ENCODE results near the gene TMEM135. TPM values are rescaled to one million over a fixed set of nuclear protein-coding genes. Genes with fewer than 3 reads are reported as not detected.
"Not testable (repeated sequence)": the region's sequence is repeated elsewhere in the genome, so short reads cannot be mapped to it uniquely, and the experiment has no call there.

The TMEM135 gene
- total RNA-seq, 2 experiments from 2014 or later, result 24.7 to 30.0 TPM

- no peak for TF ChIP-seq CTCF (IDR thresholded peaks at IDR 0.05)
- POLR2A ChIA-PET, result no interaction called here
- Mint-ChIP-seq H3K9me3 (peaks cover 4% of the 10 kb centered on the region), H3K4me1 (ENCODE audit: low read depth) (peaks cover 30% of the 10 kb centered on the region), H3K27me3 (no peaks in the 10 kb centered on the region), H3K4me3 (no peak overlapping the region), H3K27ac (no peak overlapping the region), H3K36me3 (ENCODE audit: low read depth) (peaks cover 15% of the 10 kb centered on the region)
- ATAC-seq (no peak), DNase-seq (no peak)
- intact Hi-C loops (cut with micrococcal nuclease), result no loop called here
- CTCF ChIA-PET, result interaction anchor here (1.6 kb wide), 1 partner anchor 13 kb away, joined by 3 read pairs; no protein-coding TSS in a partner anchor
These were observed 105.9 kb downstream of the TMEM135 start for GRCh38 chr11:87143641-87144040.

GRCh38 chr11:87144252-87144651, 106.5 kb downstream of the TMEM135 start:
- DNase-seq (no peak), ATAC-seq (no peak)
- TF ChIP-seq CTCF (IDR thresholded peaks at IDR 0.05), result no peak
- Mint-ChIP-seq H3K9me3 (peaks cover 4% of the 10 kb centered on the region), H3K27ac (no peak overlapping the region), H3K4me1 (ENCODE audit: low read depth) (peaks cover 30% of the 10 kb centered on the region), H3K36me3 (ENCODE audit: low read depth) (peaks cover 12% of the 10 kb centered on the region), H3K4me3 (no peak overlapping the region), H3K27me3 (no peaks in the 10 kb centered on the region)
- POLR2A ChIA-PET, result no interaction called here
- CTCF ChIA-PET, result interaction anchor here (1.6 kb wide), 1 partner anchor 14 kb away, joined by 3 read pairs; no protein-coding TSS in a partner anchor
- intact Hi-C loops (cut with micrococcal nuclease), result no loop called here

- Mint-ChIP-seq H3K27ac (no peak overlapping the region), H3K4me1 (ENCODE audit: low read depth) (peaks cover 34% of the 10 kb centered on the region), H3K4me3 (no peak overlapping the region), H3K9me3 (peaks cover 5% of the 10 kb centered on the region), H3K27me3 (no peaks in the 10 kb centered on the region), H3K36me3 (ENCODE audit: low read depth) (peaks cover 14% of the 10 kb centered on the region)
- POLR2A ChIA-PET, result no interaction called here
- intact Hi-C loops (cut with micrococcal nuclease), result no loop called here
- CTCF ChIA-PET, result no interaction called here
- no peak for TF ChIP-seq CTCF (IDR thresholded peaks at IDR 0.05)
- ATAC-seq (no peak), DNase-seq (no peak)
These were observed 111.0 kb downstream of the TMEM135 start for GRCh38 chr11:87148749-87149148.

GRCh38 chr11:87149782-87150181, 112.0 kb downstream of the TMEM135 start:
- ATAC-seq; CTCF ChIA-PET; H3K4me3 Mint-ChIP-seq; H3K27me3 Mint-ChIP-seq; POLR2A ChIA-PET; DNase-seq; H3K27ac Mint-ChIP-seq; intact Hi-C loops (cut with micrococcal nuclease); H3K9me3 Mint-ChIP-seq: not testable (repeated sequence)
- H3K36me3 Mint-ChIP-seq (ENCODE audit: low read depth), result peaks cover 14% of the 10 kb centered on the region
- H3K4me1 Mint-ChIP-seq (ENCODE audit: low read depth), result peaks cover 31% of the 10 kb centered on the region

GRCh38 chr11:87150936-87151335, 113.2 kb downstream of the TMEM135 start:
- intact Hi-C loops (cut with micrococcal nuclease), result no loop called here
- Mint-ChIP-seq H3K4me3 (no peak overlapping the region), H3K36me3 (ENCODE audit: low read depth) (peaks cover 9% of the 10 kb centered on the region), H3K27me3 (no peaks in the 10 kb centered on the region), H3K27ac (no peak overlapping the region), H3K4me1 (ENCODE audit: low read depth) (peaks cover 24% of the 10 kb centered on the region), H3K9me3 (peaks cover 5% of the 10 kb centered on the region)
- POLR2A ChIA-PET, result no interaction called here
- no peak for DNase-seq
- CTCF ChIA-PET, result no interaction called here
- no peak for TF ChIP-seq CTCF (IDR thresholded peaks at IDR 0.05)
- no peak for ATAC-seq

- Mint-ChIP-seq H3K27me3 (no peaks in the 10 kb centered on the region), H3K27ac (no peak overlapping the region), H3K9me3 (peaks cover 5% of the 10 kb centered on the region), H3K4me3 (no peak overlapping the region), H3K36me3 (ENCODE audit: low read depth) (peaks cover 9% of the 10 kb centered on the region), H3K4me1 (ENCODE audit: low read depth) (peaks cover 24% of the 10 kb centered on the region)
- no peak for TF ChIP-seq CTCF (IDR thresholded peaks at IDR 0.05)
- intact Hi-C loops (cut with micrococcal nuclease), result no loop called here
- no peak for DNase-seq
- ChIA-PET POLR2A (no interaction called here), CTCF (no interaction called here)
- ATAC-seq, result no peak
These were observed 116.5 kb downstream of the TMEM135 start for GRCh38 chr11:87154246-87154645.

Measured in activated CD8-positive, alpha-beta T cell treated with anti-CD3 and anti-CD28 coated beads for 36 hours (primary cell).